Sigmoid colon (tissue), 4 donors: ENCODE measurements around the gene KRTAP3-3.

Source experiments
- CTCF ChIP-seq, 4 experiments: fragments of 450-650 bp in 3 of 4; fragments of 200-600 bp in 1 of 4; IDR thresholded peaks; one replicate each; pipeline ENCODE4 v1.5.1; 2016 to 2019; ENCODE audit warnings: antibody characterized with exemption in 4 of 4, mild to moderate bottlenecking in 3 of 4, moderate library complexity in 2 of 4
- EP300 ChIP-seq, 4 donors: sonication (generic); formaldehyde crosslinking; IDR thresholded peaks; one replicate each; pipeline ENCODE4 v1.6.1; 2017; ENCODE audit warnings: antibody characterized with exemption in 4 of 4
- POLR2A ChIP-seq, 2 donors: fragments of 450-650 bp; IDR thresholded peaks; one replicate each; pipeline ENCODE4 v1.6.1; 2016; ENCODE audit warnings: antibody characterized with exemption in 2 of 2, mild to moderate bottlenecking in 2 of 2, moderate library complexity in 2 of 2
- POLR2AphosphoS5 ChIP-seq, 4 donors: sonication (generic); formaldehyde crosslinking; IDR thresholded peaks; one replicate each; pipeline ENCODE4 v1.6.1; 2017; ENCODE audit warnings: antibody characterized with exemption in 4 of 4

GRCh38 chr17:40963838-40964237, 30.1 kb downstream of the KRTAP3-3 start:
- no peak for TF ChIP-seq POLR2AphosphoS5 (IDR thresholded peaks at IDR 0.05)
- TF ChIP-seq CTCF (IDR thresholded peaks at IDR 0.05), result peak in 1 of 4 experiments; percentile 35
- no peak for TF ChIP-seq POLR2A (IDR thresholded peaks at IDR 0.05)
- no peak for TF ChIP-seq EP300 (IDR thresholded peaks at IDR 0.05)
